COR-L47 (cell line): Measurements from ENCODE around the gene EPHA1.
"Not testable (repeated sequence)": the region's sequence is repeated elsewhere in the genome, so short reads cannot be mapped to it uniquely, and the experiment has no call there.

Experiments
- DNase-seq: peaks from one replicate; lab custom pipeline; 2025; lab: John Stamatoyannopoulos, UW

EPHA1 gene

GRCh38 chr7:143429770-143430698 lies 21.4 kb upstream of the EPHA1 start:
- DNase-seq: no peak

- no peak for DNase-seq
Measured at GRCh38 chr7:143426479-143427142, 18.0 kb upstream of the EPHA1 start.

DNA sequence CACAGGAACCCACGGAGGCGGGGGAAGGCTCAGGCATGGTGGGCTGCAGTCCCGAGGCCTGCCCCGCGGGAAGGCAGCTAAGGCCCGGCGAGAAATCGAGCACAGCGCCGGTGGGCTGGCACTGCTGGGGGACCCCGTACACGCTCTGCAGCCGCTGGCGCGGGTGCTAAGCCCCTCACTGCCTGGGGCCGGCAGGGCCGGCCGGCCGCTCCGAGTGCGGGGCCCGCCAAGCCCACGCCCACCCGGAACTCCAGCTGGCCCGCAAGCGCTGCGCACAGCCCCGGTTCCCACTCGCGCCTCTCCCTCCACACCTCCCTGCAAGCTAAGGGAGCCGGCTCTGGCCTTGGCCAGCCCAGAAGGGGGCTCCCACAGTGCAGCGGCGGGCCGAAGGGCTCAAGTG lies 15.8 kb upstream of the EPHA1 start:
- DNase-seq: not testable (repeated sequence)

DNA sequence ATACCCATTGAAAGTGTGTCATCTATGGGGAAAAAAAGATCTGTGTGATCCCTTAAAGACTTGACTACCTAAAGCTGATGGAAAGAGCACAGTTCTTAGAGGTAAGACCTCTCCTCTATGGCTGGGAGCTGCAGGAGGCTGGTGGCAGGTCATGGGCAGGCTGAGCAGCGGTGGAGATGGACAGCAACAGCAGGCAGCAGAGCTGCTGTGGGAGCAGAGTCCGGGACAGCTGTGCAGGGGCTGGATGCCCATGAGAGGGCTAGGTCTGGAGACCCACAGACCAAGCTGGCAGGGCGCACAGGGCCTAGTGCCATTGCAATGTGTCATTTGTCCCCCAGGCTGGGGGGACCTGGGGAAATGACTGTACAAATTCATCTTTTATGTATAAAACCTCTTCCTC lies 13.4 kb upstream of the EPHA1 start:
- no peak for DNase-seq

DNA sequence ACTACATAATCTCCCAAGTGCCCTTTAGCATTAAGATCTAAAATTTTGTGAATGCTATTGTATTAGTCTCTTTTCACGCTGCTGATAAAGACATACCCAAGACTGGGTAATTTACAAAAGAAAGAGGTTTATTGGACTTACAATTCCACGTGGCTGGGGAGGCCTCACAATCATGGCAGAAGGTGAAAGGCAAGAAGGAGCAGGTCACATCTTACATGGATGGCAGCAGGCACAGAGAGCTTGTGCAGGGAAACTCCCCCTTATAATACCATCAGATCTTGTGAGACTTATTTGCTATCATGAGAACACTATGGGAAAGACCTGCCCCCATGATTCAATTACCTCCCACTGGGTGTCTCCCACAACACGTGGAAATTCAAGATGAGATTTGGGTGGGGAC lies 12.0 kb upstream of the EPHA1 start:
- DNase-seq: not testable (repeated sequence)

GRCh38 chr7:143419880-143420279 lies 11.2 kb upstream of the EPHA1 start:
- no peak for DNase-seq

DNA sequence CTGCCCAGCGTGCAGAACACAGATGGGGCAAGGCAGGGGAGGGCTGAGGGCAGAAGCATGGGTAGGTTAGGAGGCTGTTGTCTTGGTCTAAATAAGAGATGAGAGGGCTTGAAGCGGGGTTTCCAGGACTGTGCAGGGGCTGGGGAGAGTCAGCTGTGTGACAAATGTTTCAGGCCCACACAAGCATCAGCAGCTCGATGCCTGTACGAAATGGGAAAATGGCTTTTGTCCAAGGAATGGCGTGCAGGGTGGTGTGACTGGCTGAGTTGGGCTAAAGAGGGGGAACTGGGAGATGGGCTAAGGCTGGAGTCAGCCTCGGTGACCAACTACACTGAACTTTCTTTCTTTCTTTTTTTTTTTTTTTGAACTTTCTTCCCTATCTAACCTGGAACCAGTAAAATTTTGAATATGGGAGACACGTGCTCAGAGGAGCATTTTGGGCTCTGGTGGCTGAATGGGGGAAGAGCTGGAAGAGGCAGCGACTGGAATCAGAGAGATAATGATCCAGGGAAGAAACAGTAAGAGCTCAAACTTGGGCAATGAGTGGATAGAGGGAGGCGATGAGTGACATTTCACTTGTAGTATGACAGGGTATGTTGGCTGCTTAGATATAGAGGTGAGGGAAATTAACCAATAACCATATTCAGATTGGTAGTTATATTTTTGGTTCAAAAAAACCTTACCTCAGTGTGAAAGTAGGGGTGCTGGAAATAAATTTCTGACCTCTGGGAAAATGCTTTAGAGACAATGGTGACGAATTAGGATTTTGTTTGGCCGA lies 10.2 kb upstream of the EPHA1 start:
- DNase-seq: no peak

DNA sequence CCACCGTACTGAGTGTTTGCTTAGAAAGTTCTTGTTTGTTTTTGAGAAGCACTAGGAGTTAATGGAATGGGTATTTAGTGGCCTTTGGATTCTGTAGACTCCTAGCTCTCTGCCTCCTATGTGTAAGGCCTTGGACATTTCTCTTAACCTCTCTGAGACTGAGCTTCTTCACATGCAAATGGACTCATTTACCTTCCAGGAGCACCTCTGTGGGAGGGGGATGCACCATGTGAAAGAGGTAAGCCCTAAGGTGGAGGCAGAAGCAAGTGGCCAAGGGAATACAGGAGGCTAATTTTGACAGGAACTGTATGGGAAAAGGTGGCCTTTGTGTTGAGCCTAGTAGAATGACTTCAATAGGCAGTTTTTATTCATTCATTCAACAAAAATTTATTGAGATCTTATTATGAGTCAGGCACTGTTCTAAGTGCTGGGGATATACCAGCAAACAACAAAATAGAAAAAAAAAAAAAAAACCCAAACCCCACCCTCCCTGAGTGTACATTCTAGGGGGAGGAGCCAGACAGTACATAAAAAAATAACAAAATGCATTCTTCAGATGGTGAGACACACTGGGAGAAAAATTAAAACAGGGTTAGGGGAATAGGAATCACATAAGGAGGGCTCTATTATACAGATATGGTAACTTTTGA lies 9.2 kb upstream of the EPHA1 start:
- DNase-seq: no peak

- DNase-seq: peak; percentile 40
Measured at GRCh38 chr7:143416565-143417149, 8.0 kb upstream of the EPHA1 start.

DNA sequence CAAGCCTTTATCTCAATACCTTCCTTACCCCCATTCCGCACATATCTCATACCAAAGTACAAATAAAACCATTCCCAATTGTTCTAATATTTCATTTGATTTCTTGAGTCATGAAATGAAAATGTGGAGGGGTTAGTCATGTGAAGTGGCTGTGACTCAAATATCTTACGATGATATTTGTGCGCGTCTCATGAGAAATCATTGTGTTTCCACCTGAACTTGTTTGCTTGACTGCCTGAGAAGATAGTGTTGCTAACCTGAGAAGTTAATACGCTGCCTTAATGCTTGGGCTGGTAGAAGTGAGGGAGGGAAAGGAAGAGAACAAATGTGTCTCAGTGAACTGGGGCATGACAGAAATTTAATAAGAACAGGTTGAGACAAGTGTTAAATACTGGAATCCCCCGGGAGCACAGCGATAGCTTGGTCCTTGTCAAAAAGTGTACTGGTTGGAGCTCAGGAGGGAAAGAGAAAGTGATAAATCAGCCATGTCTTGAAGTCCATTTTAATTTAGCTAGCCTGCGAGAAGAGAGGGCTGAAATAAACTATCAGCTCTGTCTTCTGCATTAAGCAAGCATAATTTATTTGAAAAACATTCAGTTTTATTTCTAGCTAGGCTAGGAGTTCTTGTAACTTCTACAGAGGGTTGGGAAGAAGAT lies 7.2 kb upstream of the EPHA1 start:
- no peak for DNase-seq

DNA sequence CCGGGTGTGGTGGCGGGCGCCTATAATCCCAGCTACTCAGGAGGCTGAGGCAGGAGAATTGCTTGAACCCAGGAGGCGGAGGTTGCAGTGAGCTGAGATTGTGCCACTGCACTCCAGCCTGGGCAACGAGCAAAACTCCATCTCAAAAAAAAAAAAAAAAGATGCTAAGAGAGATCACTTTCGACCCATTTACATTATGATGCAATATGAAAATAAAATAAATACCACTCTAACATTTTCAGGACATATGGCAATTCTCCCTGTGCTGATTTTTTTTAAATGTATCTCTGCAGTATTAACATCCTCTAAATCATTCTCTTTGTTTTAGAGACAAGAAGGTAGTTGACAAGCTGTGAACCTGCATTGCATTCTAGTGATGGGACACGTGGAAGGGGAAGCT lies 6.6 kb upstream of the EPHA1 start:
- not testable (repeated sequence) for DNase-seq

GRCh38 chr7:143413123-143413522 lies 4.5 kb upstream of the EPHA1 start:
- no peak for DNase-seq

- DNase-seq: no peak
Measured at GRCh38 chr7:143411976-143412708, 3.5 kb upstream of the EPHA1 start.

DNA sequence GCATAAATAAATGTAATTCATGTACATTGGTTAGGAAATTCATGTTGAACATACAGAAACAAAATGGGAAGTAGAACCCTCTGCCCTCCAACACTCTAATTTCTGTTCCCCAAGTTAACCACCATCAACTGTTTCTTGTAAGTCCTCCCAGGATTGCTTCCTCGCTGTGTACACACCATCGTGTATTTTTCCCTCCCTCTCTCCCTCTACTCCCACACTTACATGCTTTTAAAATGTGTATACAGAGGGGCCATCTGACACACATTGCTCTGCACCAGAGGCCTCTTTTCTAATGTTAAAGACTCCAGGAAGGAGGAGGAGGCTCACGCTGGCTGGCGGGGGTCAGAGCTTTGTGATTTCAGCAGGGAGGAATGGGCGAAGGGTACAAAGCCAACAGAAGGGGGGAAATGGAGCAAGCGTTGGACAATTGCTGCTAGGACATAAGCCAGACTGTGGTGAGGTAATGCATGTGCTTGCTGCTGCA lies 1.9 kb upstream of the EPHA1 start:
- no peak for DNase-seq

- no peak for DNase-seq
Measured at GRCh38 chr7:143408252-143408685, 387 bp downstream of the EPHA1 start.

GRCh38 chr7:143407287-143408251 lies 1.1 kb downstream of the EPHA1 start:
- DNase-seq: no peak

- DNase-seq: no peak
Measured at GRCh38 chr7:143406002-143406357, 2.7 kb downstream of the EPHA1 start.

- DNase-seq: no peak
Measured at GRCh38 chr7:143405173-143406001, 3.3 kb downstream of the EPHA1 start.
